HL-60/S4 (cell line): ENCODE data around the gene STRN3.
"Not testable (repeated sequence)": the region's sequence is repeated elsewhere in the genome, so short reads cannot be mapped to it uniquely, and the experiment has no call there.

Experiments used
- in situ Hi-C: fragments of 300-500 bp; cut with MboI; formaldehyde crosslinking; loops from 2 replicates; pipeline ENCODE4 v1.14.3; 2022; ENCODE audit warnings: low sequenced_read_pairs

The STRN3 gene

DNA sequence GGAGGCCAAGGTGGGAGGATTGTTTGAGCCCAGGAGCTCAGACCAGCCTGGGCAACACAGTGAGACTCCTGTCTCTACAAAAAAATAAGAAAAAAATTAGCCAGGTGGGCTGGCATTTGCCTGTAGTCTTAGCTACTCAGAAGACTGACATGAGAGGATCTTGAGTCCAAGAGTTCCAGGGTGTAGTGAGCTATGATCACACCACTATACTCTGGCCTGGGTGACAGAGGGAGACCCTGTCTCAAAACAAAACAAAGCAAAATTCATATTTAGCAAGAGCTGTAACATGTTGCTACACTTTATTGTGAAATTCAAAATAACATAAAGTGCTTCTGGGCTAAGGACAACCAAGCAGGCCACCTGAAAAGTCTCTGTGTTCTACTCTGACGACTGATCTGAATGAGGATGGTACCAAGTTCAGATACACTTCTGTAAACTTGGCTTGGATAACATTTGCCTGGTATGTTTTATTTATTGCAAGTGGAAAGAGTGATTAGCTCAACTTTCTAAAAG is 11.6 kb upstream of the STRN3 start:
- in situ Hi-C loops, result no loop called here

DNA sequence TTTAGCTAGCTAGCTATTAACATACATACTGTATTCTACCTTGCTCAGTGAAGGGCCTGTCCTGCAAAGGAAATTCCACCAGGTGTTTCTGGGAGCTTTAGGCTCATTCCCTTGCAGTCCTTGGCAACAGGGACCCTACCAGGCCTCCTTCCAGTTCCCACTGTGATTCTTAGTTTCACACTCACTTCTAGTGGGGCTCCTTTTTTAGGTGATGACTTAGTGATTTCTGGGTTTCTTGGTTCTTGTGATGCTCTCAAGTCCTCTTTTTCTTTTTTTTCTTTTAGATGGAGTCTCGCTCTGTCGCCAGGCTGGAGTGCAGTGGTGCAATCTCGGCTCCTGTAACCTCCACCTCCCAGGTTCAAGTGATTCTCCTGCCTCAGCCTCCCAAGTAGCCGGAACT is 10.4 kb upstream of the STRN3 start:
- in situ Hi-C loops, result no loop called here

DNA sequence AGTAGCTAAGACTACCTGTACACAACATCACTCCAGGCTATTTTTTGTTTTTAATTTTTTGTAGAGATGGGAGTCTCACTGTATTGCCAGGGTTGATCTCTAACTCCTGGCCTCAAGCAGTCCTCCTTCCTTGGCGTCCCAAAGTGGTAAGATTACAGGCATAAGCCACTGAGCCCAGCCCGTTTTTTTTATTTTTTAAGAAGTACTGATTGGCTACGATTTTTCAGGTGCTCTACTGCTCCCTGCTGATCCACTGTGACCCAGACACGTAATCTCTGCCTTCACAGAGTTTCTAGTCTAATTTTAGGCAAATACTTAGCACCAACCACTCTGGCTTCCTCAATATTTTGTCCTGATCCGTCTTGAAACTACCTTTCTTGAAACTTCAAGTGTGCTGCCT is 4.3 kb upstream of the STRN3 start:
- in situ Hi-C loops, result no loop called here

DNA sequence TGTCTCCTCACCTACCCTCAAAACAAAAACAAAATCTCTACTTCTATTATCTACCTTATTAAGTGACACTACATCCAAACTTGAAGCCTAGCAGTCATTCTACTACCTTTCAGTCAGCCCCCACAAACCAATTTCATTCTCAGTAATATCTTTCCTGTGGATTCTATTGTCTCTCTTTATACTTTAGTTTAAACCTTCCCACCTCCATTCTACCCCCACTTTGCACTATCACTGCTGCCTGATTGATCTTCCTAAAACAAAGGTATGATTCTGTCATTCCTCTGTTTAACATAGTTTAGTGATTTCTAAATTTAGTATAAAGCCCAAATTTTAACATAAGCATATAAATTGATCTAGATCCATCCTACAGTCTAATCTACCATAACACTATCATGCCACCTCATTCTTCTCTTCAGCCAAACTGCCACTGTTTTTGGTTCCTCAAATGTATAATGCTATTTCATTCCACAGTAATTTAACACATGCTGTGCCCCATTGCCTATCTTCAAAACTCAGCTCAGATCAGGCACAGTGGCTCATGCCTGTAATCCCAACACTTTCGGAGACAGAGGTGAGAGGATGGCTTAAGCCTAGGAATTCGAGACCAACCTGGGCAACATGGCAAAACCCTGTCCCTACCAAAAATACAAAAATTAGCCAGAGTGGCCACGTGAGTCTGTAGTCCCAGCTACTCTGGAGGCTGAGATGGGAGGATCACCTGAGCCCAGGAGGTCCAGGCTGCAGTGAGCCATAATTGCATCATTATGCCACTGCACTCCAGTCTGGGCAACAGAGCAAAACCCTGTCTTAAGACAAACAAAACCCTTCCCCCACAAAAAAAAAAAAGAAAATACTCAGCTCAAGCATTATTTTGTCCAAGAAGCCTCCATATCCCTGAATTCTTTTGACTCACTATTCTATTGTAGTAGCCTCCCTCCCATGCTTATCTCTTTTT is 3.1 kb upstream of the STRN3 start:
- in situ Hi-C loops, result no loop called here

DNA sequence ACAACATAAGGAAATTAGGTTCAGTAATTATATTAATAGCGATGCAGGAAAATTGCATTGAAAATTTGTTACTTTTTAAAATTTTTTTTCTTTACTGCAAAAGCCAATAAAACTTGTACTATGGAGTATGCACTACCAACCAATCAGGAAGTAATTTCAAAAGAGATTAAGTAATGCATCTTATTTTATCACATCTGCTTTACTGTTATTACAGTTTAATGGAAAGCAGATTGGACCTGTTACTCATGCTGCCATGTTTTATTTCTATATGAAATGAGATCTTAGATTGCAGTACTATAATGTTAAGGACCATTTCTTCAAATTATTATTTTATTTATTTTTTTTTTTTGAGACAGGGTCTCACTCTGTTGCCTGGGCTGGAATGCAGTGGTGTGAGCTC is 1.7 kb upstream of the STRN3 start:
- in situ Hi-C loops, result no loop called here

DNA sequence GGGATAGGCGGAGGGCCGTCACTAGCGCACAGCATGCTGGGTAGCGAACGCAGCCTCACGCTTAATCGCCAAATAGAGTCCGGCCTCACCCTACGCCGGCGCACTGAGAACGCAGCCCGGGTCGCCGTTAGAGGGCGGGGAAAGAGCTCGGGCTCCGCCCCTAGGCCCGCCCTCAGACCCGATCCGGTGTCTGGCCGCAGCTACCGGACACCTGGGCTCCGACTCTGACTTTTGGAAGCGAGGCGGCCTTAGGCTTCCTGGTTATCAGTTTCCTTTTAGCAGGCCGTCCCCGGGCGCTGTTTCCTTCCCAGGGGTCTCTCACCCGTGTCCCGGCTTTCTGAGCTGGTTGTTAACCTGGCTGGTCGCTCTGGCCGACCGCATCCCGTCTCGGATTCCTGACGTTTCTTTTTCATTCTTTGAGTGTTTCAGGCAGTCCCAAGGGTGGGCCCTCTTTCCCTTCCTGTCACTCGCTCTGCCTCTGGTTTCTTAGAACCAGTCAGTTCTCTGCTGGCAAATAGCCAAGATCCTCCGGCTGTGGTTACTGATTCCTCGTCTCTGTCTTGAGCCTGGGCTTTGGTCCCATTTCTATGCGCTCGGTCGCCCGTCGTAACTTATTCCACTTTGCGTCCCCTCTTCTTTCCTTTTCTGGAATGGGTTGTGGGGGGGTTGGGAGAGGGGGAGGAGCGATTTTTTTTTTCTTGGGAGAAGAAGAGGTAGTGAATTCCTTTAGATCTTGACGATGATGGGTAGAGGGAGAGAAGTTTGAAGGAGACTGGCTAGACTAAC is 464 bp upstream of the STRN3 start:
- in situ Hi-C loops, result no loop called here

DNA sequence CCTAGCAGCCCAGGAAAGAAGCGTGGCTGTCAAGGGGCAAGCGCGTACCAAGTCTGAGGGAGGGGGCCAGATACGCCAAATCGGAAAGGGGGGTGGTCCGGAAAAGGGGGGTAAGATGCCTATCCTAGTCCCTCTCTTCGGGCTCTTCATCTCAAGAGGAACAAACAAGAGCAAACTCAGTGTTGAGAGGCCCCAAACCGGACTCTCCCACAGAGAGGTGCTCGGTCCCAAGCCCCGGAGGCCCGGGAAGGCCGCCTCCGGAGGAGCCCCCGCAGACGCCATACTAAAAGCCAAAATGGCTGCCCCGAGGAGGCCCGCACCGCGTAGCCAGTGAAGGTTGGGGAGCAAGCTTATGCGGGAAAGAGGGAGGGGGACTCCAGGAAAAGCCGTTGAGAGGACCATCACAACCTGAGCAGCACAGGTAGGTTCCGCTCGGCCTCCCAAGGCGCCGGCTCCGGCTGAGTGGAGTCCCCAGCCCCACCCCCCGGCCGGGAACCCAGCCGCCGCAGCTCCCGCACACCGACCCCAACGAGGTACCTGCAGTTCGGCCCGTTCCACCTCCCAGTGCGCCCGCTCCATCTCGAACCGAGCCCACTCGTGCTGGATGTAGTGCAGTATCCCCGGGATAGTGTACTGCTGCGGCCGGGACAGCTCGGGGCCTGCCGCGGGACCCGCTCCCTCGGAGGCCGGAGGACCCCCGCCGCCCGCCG is 657 bp downstream of the STRN3 start, which contains the start of gene AP4S1:
Gene AP4S1, plus strand, starts transcription at position 283 of the 710 bp plus-strand sequence. CDS start 40,548 bp downstream, outside the sequence.
- in situ Hi-C loops, result no loop called here

DNA sequence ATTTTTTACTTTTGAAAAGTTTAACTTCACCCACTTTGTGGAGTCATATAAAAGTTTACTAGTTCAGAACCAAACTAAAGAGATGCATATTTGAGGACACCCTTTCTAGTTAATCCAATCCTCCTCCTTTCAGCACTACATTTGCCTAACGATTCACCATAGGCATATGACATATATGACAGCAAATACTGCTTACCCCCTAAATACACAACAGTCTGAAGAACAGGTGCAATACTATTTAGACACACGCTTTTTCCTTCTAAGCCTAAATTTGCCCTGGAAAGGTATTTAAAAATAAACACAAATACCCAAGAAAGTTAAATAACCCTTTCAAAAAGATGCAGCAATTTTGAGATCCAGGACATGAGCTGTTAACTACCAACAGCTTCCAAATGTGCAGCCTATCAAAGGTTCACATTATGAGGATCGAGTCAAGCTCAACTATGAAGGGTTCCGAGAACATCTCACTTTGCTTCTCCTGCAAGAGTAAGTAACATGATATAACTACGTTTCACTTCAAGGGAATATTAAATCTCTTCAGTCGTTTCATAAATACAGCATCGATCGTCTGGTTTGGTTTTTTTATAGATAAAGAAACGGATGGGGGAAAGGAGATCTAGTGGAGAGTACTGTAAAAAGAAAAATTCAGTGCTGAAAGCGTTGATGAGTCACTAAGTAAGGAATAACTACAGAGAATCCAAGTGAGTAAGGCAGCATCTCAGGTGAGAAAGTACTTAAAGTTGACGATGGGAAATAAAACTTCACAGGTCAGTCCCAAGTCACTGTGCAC is 1.4 kb downstream of the STRN3 start:
- in situ Hi-C loops, result no loop called here

DNA sequence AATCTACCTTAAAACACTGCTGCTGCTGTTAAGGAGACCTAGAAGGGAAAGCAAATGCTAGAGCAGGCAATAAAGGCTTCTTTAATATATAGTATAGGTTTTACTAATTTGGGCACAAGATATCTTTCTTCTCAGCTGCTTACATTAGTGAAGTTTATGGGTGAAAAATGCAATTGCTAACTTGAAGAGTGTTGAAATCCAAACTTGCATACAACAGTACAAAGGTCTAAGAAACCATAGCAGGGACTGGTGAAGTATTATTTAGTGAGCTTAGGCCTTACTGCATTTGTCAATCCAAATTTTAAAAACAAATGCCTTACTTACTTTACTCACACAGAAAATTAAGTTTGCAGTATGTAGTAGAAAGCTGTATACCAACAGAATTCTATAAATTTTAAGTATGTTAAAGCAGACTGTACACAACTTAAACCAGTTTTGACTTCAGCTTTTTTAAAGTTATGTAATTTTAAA is 2.1 kb downstream of the STRN3 start:
- in situ Hi-C loops, result no loop called here

DNA sequence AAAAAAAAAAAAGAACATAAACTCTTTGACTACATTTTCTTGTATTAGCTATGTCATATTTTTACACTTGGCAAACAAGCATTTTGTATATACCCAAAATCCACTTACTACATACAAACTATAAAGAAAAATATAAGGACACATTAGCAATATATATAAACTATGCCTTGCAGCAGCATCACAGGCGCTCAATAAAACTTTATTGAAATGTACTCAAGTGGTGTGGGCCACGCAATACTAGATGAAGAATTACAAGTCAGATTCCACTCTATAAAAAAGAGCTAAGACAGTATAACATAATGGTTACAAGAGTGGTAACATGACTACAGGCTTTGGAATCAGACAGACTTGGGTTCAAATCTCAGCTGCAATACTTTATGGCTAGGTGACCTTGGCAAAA is 3.8 kb downstream of the STRN3 start:
- in situ Hi-C loops, result no loop called here

DNA sequence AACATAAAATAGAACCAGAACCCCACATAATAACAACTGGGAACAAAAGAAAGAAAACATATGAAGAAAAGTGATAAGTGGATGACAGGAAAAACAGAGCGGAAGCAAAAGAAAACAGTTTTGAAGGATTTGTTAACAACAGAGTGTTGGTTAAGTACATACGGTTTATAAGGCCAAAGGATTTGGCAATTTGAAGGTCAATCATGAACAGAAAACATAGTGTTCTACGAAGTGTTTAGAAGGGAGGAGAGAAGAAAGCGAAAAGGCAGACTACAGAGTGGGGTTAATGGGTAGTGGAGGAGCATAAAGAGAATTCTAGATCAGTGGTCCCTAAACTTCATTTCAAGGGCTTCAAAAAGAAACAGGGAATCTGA is 4.6 kb downstream of the STRN3 start:
- in situ Hi-C loops, result no loop called here

DNA sequence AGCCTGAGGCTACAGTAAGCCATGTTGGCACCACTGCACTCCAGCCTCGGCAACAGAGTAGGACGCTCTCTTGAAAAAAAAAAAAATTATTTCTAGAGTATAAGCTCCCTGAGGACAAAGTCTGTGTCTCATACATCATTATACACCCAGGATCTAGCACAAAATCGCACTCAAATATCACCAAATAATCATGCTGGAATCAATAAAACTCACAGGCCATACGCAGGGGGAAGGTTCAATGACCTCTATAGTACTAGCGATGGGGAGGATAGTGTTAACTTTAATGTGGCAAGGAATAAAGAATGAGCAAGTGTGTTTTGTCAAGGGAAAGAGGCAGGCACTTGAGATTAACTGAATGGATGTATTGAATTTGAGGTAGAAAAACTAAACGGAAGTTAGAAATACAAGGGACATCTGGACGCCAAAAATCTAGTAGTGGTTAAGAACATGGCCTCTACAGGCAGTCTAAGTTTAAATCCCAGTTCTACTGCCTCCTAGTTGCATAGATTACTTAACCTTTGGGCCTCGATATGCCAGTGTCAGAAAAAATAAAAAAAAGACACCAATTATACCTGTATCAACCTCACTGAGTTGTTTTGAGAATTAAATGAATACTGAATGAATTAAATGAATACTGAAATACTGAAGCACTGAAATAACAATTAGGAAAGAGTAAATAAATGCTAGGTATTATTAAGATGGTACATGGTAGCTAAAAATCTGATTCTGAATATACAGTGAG is 5.2 kb downstream of the STRN3 start:
- in situ Hi-C loops, result no loop called here

DNA sequence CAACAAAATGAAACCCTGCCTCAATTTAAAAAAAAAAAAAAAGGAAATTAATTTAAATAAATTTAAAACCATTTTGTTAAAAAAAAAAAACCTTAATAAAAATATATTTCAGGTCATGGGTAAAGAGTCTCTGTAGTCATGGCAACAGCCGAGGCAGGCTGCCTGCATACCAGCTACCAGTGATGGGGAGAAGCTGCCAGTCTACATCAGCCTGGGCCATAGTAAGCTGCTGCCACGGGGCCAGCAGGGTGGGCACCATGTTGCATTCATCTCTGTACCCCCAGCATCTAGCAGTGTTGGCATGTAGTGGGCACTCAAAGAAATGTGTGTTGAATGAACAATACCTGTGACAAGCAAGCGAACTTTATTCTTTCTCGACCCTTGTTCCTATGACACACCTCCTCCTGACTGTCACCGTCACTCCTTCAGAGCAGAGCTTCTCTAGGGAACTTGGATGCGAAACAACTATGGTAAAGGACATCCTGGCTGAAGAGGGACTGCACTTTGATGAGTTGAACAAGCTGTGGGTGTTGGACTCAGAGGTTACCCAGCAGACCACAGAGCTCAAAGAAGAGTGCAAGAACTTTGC is 8.0 kb downstream of the STRN3 start:
- in situ Hi-C loops, result no loop called here

DNA sequence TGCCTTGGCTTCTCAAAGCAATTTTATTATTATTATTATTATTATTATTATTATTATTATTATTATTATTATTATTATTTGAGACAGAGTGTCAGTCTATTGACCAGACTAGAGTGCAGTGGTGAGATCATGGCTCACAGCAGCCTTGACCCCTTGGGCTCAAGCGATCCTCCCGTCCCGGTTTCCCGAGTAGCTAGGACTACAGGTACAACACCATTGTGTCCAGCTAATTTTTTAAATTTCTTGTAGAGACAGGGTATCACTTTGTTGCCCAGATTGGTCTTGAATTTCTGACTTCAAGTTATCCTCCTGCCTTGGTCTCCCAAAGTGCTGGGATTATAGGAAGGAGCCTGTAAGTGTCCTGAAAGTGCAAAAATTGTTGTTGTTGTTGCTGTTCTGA is 12.3 kb downstream of the STRN3 start:
- in situ Hi-C loops, result no loop called here

DNA sequence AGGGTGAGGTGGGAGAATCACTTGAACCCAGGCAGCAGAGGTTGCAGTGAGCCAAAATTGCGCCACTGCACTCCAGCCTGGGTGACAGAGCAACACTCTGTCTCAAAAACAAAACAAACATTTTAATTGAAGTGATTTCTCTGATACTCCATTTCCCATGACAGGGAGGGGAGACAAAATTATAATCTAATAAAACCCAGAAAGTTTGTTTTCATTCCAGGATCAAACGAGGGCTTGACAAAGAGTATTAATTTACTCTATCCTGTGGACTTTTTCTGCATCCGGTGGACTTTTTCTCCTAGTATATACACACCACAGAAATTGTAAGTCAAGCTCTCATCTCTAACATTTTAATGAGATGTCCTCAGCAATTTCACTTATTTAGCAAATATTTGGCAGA is 15.2 kb downstream of the STRN3 start:
- in situ Hi-C loops, result no loop called here

DNA sequence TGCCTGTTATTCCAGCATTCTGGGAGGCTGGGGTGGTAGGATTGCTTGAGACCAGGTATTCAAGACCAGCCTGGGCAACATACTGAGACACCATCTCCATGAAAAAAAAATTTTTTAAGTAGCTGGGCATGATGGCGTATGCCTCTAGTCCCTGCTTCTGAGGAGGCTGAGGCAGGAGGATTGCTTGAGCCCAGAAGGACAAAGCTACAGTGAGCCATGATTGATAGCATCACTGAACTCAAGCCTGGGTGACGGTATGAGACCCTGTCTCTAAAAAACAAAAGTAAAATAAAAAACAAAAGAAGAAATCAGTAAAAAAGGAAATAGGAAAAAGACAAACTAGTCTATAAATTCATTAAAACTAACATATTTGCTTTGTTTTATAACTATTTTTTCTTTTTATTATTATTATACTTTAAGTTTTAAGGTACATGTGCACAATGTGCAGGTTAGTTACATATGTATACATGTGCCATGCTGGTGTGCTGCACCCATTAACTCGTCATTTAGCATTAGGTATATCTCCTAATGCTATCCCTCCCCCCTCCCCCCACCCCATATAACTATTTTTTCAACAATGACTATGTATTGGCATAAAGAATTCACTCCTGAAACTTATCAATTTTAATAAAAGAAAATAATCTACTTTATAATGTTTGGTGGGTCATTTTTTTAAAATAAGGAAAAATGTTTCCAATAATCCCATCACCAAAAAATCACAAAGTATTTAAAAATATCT is 16.2 kb downstream of the STRN3 start:
- in situ Hi-C loops, result no loop called here

DNA sequence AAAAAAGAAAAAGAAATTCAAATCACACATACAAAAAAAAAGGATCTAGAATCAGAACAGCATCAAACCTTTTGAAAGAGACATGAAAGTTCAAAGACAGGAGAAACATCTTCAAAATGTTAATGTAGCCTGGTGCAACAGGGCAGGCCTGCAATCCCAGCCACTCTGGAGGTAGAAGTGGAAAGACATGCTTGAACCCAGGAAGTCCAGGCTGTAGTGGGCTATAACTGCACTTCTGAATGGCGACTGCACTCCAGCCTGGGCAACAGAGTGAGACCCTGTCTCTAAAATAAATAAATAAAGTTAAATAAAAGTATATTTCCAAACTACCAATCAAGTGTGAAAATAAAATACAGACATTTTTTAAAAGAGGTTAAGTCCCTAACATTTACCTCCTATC is 19.5 kb downstream of the STRN3 start:
- in situ Hi-C loops, result no loop called here

DNA sequence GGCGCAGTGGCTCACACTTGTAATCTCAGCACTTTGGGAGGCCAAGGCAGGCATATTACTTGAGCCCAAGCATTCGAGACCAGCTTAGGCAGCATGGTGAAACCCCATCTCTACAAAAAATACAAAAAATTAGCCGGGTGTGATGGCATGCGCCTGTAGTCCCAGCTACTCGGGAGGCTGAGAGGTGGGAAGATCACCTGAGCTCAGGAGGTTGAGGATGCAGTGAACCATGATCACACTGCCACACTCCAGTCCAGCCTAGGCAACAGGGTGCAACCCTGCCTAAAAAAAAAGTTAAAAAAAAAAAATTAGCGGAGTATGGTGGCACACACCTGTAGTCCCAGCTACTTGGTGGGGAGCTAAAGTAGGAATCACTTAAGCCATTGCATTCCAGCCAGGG is 22.2 kb downstream of the STRN3 start:
- in situ Hi-C loops, result not testable (repeated sequence)
